Breast epithelium (tissue), 3 donors: ENCODE results near the gene B4GAT1.

ENCODE experiments used
- CTCF ChIP-seq, 3 donors: fragments of 450-650 bp; IDR thresholded peaks; one replicate each; pipeline ENCODE4 v1.5.1; 2016 to 2017; ENCODE audit warnings: antibody characterized with exemption in 3 of 3, mild to moderate bottlenecking in 3 of 3, moderate library complexity in 3 of 3
- POLR2AphosphoS5 ChIP-seq, 3 donors: sonication (generic); formaldehyde crosslinking; IDR thresholded peaks; one replicate each; pipeline ENCODE4 v1.6.1; 2017; ENCODE audit warnings: antibody characterized with exemption in 3 of 3

GRCh38 chr11:66347425-66348276, at the start of gene B4GAT1:
- TF ChIP-seq POLR2AphosphoS5 (IDR thresholded peaks at IDR 0.05): peak; percentile 87 to 91 (median 90)
- no peak for TF ChIP-seq CTCF (IDR thresholded peaks at IDR 0.05)
